Stimulated activated naive B cell treated with anti-CD40 and anti-IgM and Interleukin-4, amounts not matched to agents 10 μg/mL and 1 μg/mL and 100 μg/mL, for 72 hours (primary cell): Measurements from ENCODE around the gene PTGES3L.
"Not testable (repeated sequence)": the region's sequence is repeated elsewhere in the genome, so short reads cannot be mapped to it uniquely, and the experiment has no call there.

ENCODE experiments used
- ATAC-seq, 2 donors: fragments of 150-1000 bp; cut with Tn5 transposase; replicated peaks; 2 replicates each; pipeline ENCODE4 v1.10.0; 2021; ENCODE audit warnings: moderate library complexity in 1 of 2
- DNase-seq: peaks from one replicate; pipeline ENCODE4 v3.0.0; 2021
- H3K27ac Mint-ChIP-seq: one replicate; pipeline ENCODE4 v1.8.0; 2022; ENCODE audit warnings: mild to moderate bottlenecking, mixed read lengths
- H3K27me3 Mint-ChIP-seq, 2 donors: one replicate each; pipeline ENCODE4 v1.8.0; 2022; ENCODE audit warnings: mixed read lengths in 2 of 2
- H3K36me3 Mint-ChIP-seq, 2 donors: one replicate each; pipeline ENCODE4 v1.8.0; 2022; ENCODE audit warnings: mixed read lengths in 2 of 2, mild to moderate bottlenecking in 1 of 2
- H3K4me1 Mint-ChIP-seq, 2 donors: one replicate each; pipeline ENCODE4 v1.8.0; 2022; ENCODE audit warnings: mixed read lengths in 2 of 2, mild to moderate bottlenecking in 1 of 2
- H3K4me3 Mint-ChIP-seq, 2 donors: one replicate each; pipeline ENCODE4 v1.8.0; 2022; ENCODE audit warnings: mild to moderate bottlenecking in 2 of 2, mixed read lengths in 2 of 2, moderate library complexity in 1 of 2
- H3K9me3 Mint-ChIP-seq, 2 donors: one replicate each; pipeline ENCODE4 v1.8.0; 2022; ENCODE audit warnings: mixed read lengths in 2 of 2, mild to moderate bottlenecking in 1 of 2

The PTGES3L gene

GRCh38 chr17:43018932-43019331 lies 39.1 kb upstream of the PTGES3L start:
- no peak for ATAC-seq
- no peak for DNase-seq
- no peak overlapping the region for H3K4me3 Mint-ChIP-seq
- peaks cover 12 to 16% of the 10 kb centered on the region in 2 donors for H3K36me3 Mint-ChIP-seq
- H3K9me3 Mint-ChIP-seq, result no peaks in the 10 kb centered on the region
- H3K27me3 Mint-ChIP-seq, result no peaks in the 10 kb centered on the region
- H3K4me1 Mint-ChIP-seq, result peaks cover 13 to 42% of the 10 kb centered on the region in 2 donors
- H3K27ac Mint-ChIP-seq, result no peak overlapping the region

- Mint-ChIP-seq H3K9me3 (no peaks in the 10 kb centered on the region), H3K36me3 (peaks cover 18 to 21% of the 10 kb centered on the region in 2 donors), H3K4me1 (peaks cover 13 to 42% of the 10 kb centered on the region in 2 donors), H3K4me3 (no peak overlapping the region), H3K27me3 (no peaks in the 10 kb centered on the region), H3K27ac (peak overlapping the region; percentile 32)
- ATAC-seq (no peak), DNase-seq (no peak)
Observed at GRCh38 chr17:43018008-43018853, 38.4 kb upstream of the PTGES3L start.

GRCh38 chr17:43016216-43016615 lies 36.3 kb upstream of the PTGES3L start:
- Mint-ChIP-seq H3K4me3 (no peak overlapping the region), H3K36me3 (peaks cover 26 to 34% of the 10 kb centered on the region in 2 donors), H3K27me3 (no peaks in the 10 kb centered on the region), H3K9me3 (no peaks in the 10 kb centered on the region), H3K27ac (no peak overlapping the region), H3K4me1 (peaks cover 11 to 32% of the 10 kb centered on the region in 2 donors)
- no peak for DNase-seq
- ATAC-seq, result no peak

GRCh38 chr17:43015579-43015978 lies 35.7 kb upstream of the PTGES3L start:
- Mint-ChIP-seq H3K4me3 (no peak overlapping the region), H3K27me3 (no peaks in the 10 kb centered on the region), H3K36me3 (peaks cover 26 to 36% of the 10 kb centered on the region in 2 donors), H3K27ac (no peak overlapping the region), H3K9me3 (no peaks in the 10 kb centered on the region), H3K4me1 (peaks cover 10 to 31% of the 10 kb centered on the region in 2 donors)
- ATAC-seq (no peak), DNase-seq (no peak)

- H3K27me3 Mint-ChIP-seq, result no peaks in the 10 kb centered on the region
- peaks cover 26 to 37% of the 10 kb centered on the region in 2 donors for H3K36me3 Mint-ChIP-seq
- H3K4me1 Mint-ChIP-seq, result peaks cover 15 to 37% of the 10 kb centered on the region in 2 donors
- H3K9me3 Mint-ChIP-seq, result no peaks in the 10 kb centered on the region
- DNase-seq, result no peak
- peak overlapping the region; percentile 62 for H3K27ac Mint-ChIP-seq
- peak overlapping the region in 1 of 2 donors; percentile 16 for H3K4me3 Mint-ChIP-seq
- no peak for ATAC-seq
Observed at GRCh38 chr17:43014649-43015542, 35.0 kb upstream of the PTGES3L start.

- no peak overlapping the region for H3K4me3 Mint-ChIP-seq
- peaks cover 11 to 32% of the 10 kb centered on the region in 2 donors for H3K4me1 Mint-ChIP-seq
- ATAC-seq (no peak), DNase-seq (no peak)
- H3K27ac Mint-ChIP-seq, result peak overlapping the region; percentile 47
- H3K36me3 Mint-ChIP-seq, result peaks cover 26 to 37% of the 10 kb centered on the region in 2 donors
- H3K9me3 Mint-ChIP-seq, result no peaks in the 10 kb centered on the region
- H3K27me3 Mint-ChIP-seq, result no peaks in the 10 kb centered on the region
Observed at GRCh38 chr17:43014020-43014648, 34.3 kb upstream of the PTGES3L start.

GRCh38 chr17:43013296-43013695 lies 33.4 kb upstream of the PTGES3L start:
- DNase-seq (no peak), ATAC-seq (no peak)
- no peaks in the 10 kb centered on the region for H3K9me3 Mint-ChIP-seq
- no peak overlapping the region for H3K4me3 Mint-ChIP-seq
- no peaks in the 10 kb centered on the region for H3K27me3 Mint-ChIP-seq
- H3K36me3 Mint-ChIP-seq, result peaks cover 26 to 37% of the 10 kb centered on the region in 2 donors
- peak overlapping the region; percentile 53 for H3K27ac Mint-ChIP-seq
- peaks cover 11 to 32% of the 10 kb centered on the region in 2 donors for H3K4me1 Mint-ChIP-seq

- no peaks in the 10 kb centered on the region for H3K27me3 Mint-ChIP-seq
- DNase-seq (no peak), ATAC-seq (no peak)
- H3K4me3 Mint-ChIP-seq, result no peak overlapping the region
- H3K27ac Mint-ChIP-seq, result peak overlapping the region; percentile 20
- peaks cover 26 to 37% of the 10 kb centered on the region in 2 donors for H3K36me3 Mint-ChIP-seq
- H3K9me3 Mint-ChIP-seq, result no peaks in the 10 kb centered on the region
- peaks cover 9 to 32% of the 10 kb centered on the region in 2 donors for H3K4me1 Mint-ChIP-seq
Observed at GRCh38 chr17:43011728-43012472, 32.0 kb upstream of the PTGES3L start.

GRCh38 chr17:43010667-43011308 lies 30.9 kb upstream of the PTGES3L start:
- ATAC-seq (no peak), DNase-seq (no peak)
- Mint-ChIP-seq H3K36me3 (peaks cover 26 to 41% of the 10 kb centered on the region in 2 donors), H3K4me1 (peaks cover 12 to 37% of the 10 kb centered on the region in 2 donors), H3K27ac (peak overlapping the region; percentile 5), H3K9me3 (no peaks in the 10 kb centered on the region), H3K27me3 (no peaks in the 10 kb centered on the region), H3K4me3 (no peak overlapping the region)

GRCh38 chr17:43006639-43007551 lies 27.0 kb upstream of the PTGES3L start, which contains the start of gene IFI35:
Gene IFI35, plus strand, starts transcription at chr17:43006784. Its CDS starts 164 bp downstream, at chr17:43006948.
- no peaks in the 10 kb centered on the region for H3K9me3 Mint-ChIP-seq
- peak within 1 kb of the TSS; percentile 100 for H3K4me3 Mint-ChIP-seq
- peak; percentile 94 to 97 for ATAC-seq
- peak within 1 kb of the TSS; percentile 100 for H3K27ac Mint-ChIP-seq
- H3K27me3 Mint-ChIP-seq, result no peaks in the 10 kb centered on the region
- H3K36me3 Mint-ChIP-seq, result peaks cover 22 to 34% of the 10 kb centered on the region in 2 donors
- DNase-seq, result peak; percentile 83
- H3K4me1 Mint-ChIP-seq, result peaks cover 19 to 45% of the 10 kb centered on the region in 2 donors

GRCh38 chr17:43003542-43004172 lies 23.8 kb upstream of the PTGES3L start:
- DNase-seq, result no peak
- no peak for ATAC-seq
- H3K4me3 Mint-ChIP-seq, result no peak overlapping the region
- H3K4me1 Mint-ChIP-seq, result peaks cover 19 to 52% of the 10 kb centered on the region in 2 donors
- H3K36me3 Mint-ChIP-seq, result peaks cover 40 to 56% of the 10 kb centered on the region in 2 donors
- no peaks in the 10 kb centered on the region for H3K27me3 Mint-ChIP-seq
- peak overlapping the region; percentile 70 for H3K27ac Mint-ChIP-seq
- H3K9me3 Mint-ChIP-seq, result no peaks in the 10 kb centered on the region

GRCh38 chr17:43000894-43001293 lies 21.0 kb upstream of the PTGES3L start:
- DNase-seq, H3K9me3 Mint-ChIP-seq, H3K27me3 Mint-ChIP-seq, ATAC-seq: not testable (repeated sequence)
- Mint-ChIP-seq H3K4me3 (peak overlapping the region in 1 of 2 donors; percentile 47), H3K4me1 (peaks cover 20 to 50% of the 10 kb centered on the region in 2 donors), H3K36me3 (peaks cover 40 to 54% of the 10 kb centered on the region in 2 donors), H3K27ac (peak overlapping the region; percentile 73)
